Measurements from ENCODE around the gene SYTL5.

DNA sequence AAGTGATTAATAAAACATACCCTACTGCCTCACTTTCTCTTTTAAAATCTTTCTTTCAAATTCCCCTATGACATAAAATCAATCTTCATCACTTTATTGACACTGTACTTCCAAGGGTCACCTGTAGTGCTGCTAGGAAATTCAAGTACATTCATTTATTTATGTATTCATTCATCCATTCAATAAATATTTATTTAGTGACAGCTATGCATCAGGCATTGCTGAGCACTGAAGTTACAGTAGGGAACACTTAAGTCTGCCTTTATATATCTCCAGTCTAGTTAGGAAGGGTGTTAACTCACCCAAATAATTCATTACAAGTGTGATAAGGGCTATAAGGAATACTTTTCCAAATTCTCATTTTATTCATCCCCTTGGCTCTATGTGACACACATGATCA is 2.3 kb downstream of the SYTL5 start:
- no peak for TF ChIP-seq RAD21 (IDR thresholded peaks at IDR 0.05; ENCODE audit: low read length)
- TF ChIP-seq, protein P1, sequence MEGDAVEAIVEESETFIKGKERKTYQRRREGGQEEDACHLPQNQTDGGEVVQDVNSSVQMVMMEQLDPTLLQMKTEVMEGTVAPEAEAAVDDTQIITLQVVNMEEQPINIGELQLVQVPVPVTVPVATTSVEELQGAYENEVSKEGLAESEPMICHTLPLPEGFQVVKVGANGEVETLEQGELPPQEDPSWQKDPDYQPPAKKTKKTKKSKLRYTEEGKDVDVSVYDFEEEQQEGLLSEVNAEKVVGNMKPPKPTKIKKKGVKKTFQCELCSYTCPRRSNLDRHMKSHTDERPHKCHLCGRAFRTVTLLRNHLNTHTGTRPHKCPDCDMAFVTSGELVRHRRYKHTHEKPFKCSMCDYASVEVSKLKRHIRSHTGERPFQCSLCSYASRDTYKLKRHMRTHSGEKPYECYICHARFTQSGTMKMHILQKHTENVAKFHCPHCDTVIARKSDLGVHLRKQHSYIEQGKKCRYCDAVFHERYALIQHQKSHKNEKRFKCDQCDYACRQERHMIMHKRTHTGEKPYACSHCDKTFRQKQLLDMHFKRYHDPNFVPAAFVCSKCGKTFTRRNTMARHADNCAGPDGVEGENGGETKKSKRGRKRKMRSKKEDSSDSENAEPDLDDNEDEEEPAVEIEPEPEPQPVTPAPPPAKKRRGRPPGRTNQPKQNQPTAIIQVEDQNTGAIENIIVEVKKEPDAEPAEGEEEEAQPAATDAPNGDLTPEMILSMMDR (conservative IDR thresholded peaks at IDR 0.05; ENCODE audit: low read depth, low read length) = no peak
- no peak for TF ChIP-seq POLR2A (IDR thresholded peaks at IDR 0.05; ENCODE audit: low read depth, low read length)
- TF ChIP-seq, protein P2, sequence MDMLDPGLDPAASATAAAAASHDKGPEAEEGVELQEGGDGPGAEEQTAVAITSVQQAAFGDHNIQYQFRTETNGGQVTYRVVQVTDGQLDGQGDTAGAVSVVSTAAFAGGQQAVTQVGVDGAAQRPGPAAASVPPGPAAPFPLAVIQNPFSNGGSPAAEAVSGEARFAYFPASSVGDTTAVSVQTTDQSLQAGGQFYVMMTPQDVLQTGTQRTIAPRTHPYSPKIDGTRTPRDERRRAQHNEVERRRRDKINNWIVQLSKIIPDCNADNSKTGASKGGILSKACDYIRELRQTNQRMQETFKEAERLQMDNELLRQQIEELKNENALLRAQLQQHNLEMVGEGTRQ (IDR thresholded peaks at IDR 0.05; ENCODE audit: low read depth, low read length) = no peak
- no peak for TF ChIP-seq BHLHE40 (IDR thresholded peaks at IDR 0.05; ENCODE audit: low read depth, low read length)
- TF ChIP-seq MAFK (IDR thresholded peaks at IDR 0.05; ENCODE audit: low read depth, low read length) = no peak
- no peak for TF ChIP-seq FOS (IDR thresholded peaks at IDR 0.05; ENCODE audit: low read depth, low read length)
- TF ChIP-seq CEBPB (IDR thresholded peaks at IDR 0.05; ENCODE audit: low read depth, low read length) = no peak
- TF ChIP-seq SMC3 (IDR thresholded peaks at IDR 0.05; ENCODE audit: low read depth, low read length) = no peak
- no peak for TF ChIP-seq RCOR1 (IDR thresholded peaks at IDR 0.05; ENCODE audit: insufficient replicate concordance, low read length)
- TF ChIP-seq RFX5 (IDR thresholded peaks at IDR 0.05; ENCODE audit: low read depth, low read length) = no peak
- TF ChIP-seq, protein P3, sequence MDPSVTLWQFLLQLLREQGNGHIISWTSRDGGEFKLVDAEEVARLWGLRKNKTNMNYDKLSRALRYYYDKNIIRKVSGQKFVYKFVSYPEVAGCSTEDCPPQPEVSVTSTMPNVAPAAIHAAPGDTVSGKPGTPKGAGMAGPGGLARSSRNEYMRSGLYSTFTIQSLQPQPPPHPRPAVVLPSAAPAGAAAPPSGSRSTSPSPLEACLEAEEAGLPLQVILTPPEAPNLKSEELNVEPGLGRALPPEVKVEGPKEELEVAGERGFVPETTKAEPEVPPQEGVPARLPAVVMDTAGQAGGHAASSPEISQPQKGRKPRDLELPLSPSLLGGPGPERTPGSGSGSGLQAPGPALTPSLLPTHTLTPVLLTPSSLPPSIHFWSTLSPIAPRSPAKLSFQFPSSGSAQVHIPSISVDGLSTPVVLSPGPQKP (IDR thresholded peaks at IDR 0.05; ENCODE audit: borderline replicate concordance, low read depth, low read length) = no peak
- no peak for TF ChIP-seq MXI1 (IDR thresholded peaks at IDR 0.05; ENCODE audit: borderline replicate concordance, low read depth, low read length)
- TF ChIP-seq MAZ (IDR thresholded peaks at IDR 0.05; ENCODE audit: borderline replicate concordance, low read depth, low read length) = no peak

Measured in IMR-90 (cell line).